Mesenchymal stem cell (in vitro differentiated cells and primary cell): ENCODE results near the gene TCEAL2.
"Not testable (repeated sequence)": the region's sequence is repeated elsewhere in the genome, so short reads cannot be mapped to it uniquely, and the experiment has no call there.

Experiments
- DNase-seq: peaks from one replicate; pipeline ENCODE4 v3.0.0-alpha.2; 2013
- H2AFZ ChIP-seq: one replicate; pipeline ENCODE4 v1.6.1; 2013; ENCODE audit warnings: low read depth, mild to moderate bottlenecking, control low read depth, inconsistent platforms, low read length, moderate library complexity
- H2AK5ac ChIP-seq: 2 replicates; pipeline ENCODE4 v1.6.1; 2013; ENCODE audit warnings: low read length, moderate library complexity, mild to moderate bottlenecking, inconsistent platforms; ENCODE audit not compliant: severe bottlenecking
- H2BK120ac ChIP-seq: one replicate; pipeline ENCODE4 v1.6.1; 2013; ENCODE audit warnings: low read depth, mild to moderate bottlenecking, inconsistent platforms, low read length, moderate library complexity
- H2BK12ac ChIP-seq, 2 experiments: one replicate each; pipeline ENCODE4 v1.6.1; 2013; ENCODE audit warnings: inconsistent platforms in 2 of 2, low read length in 2 of 2, mild to moderate bottlenecking in 2 of 2, moderate library complexity in 2 of 2, control low read depth in 1 of 2
- H2BK15ac ChIP-seq: one replicate; pipeline ENCODE4 v1.6.1; 2013; ENCODE audit warnings: mild to moderate bottlenecking, low read depth, inconsistent platforms; ENCODE audit not compliant: poor library complexity, severe bottlenecking
- H2BK5ac ChIP-seq: 2 replicates; pipeline ENCODE4 v1.6.1; 2013; ENCODE audit warnings: low read depth, mild to moderate bottlenecking, low read length, control low read depth, inconsistent platforms; ENCODE audit not compliant: poor library complexity, severe bottlenecking
- H3K14ac ChIP-seq, 2 experiments: one replicate each; pipeline ENCODE4 v1.6.1; 2013; ENCODE audit warnings: inconsistent platforms in 2 of 2, low read length in 2 of 2, control low read depth in 1 of 2, mild to moderate bottlenecking in 1 of 2, moderate library complexity in 1 of 2
- H3K18ac ChIP-seq, 2 experiments: one replicate each; pipeline ENCODE4 v1.6.1; 2013; ENCODE audit warnings: inconsistent platforms in 2 of 2, low read length in 2 of 2, control low read depth in 1 of 2, low read depth in 1 of 2, mild to moderate bottlenecking in 1 of 2
- H3K23ac ChIP-seq, 2 experiments: one replicate each; pipeline ENCODE4 v1.6.1; 2013; ENCODE audit warnings: inconsistent platforms in 2 of 2, low read length in 2 of 2, mild to moderate bottlenecking in 2 of 2, moderate library complexity in 2 of 2, control low read depth in 1 of 2
- H3K27ac ChIP-seq: 2 replicates; pipeline ENCODE4 v1.5.1; 2013; ENCODE audit warnings: mild to moderate bottlenecking, moderate library complexity, low read length, control low read depth, inconsistent platforms; ENCODE audit not compliant: poor library complexity, severe bottlenecking
- H3K27me3 ChIP-seq, 2 experiments: 2 replicates each; pipeline versions ENCODE4 v1.6.1 to v1.7.0; 2013; ENCODE audit warnings: low read length in 2 of 2, mild to moderate bottlenecking in 2 of 2, moderate library complexity in 2 of 2, control low read depth in 1 of 2, inconsistent platforms in 1 of 2; ENCODE audit not compliant: control insufficient read depth in 1 of 2, insufficient read depth in 1 of 2
- H3K36me3 ChIP-seq, 2 experiments: 2 replicates each; pipeline versions ENCODE4 v1.6.1 to v1.7.0; 2013; ENCODE audit warnings: low read length in 2 of 2, control low read depth in 1 of 2, inconsistent platforms in 1 of 2, low read depth in 1 of 2, mild to moderate bottlenecking in 1 of 2; ENCODE audit not compliant: insufficient read depth in 2 of 2, control insufficient read depth in 1 of 2
- H3K4ac ChIP-seq, 2 experiments: one replicate each; pipeline ENCODE4 v1.6.1; 2013; ENCODE audit warnings: inconsistent platforms in 2 of 2, low read length in 2 of 2, mild to moderate bottlenecking in 2 of 2, moderate library complexity in 2 of 2, control low read depth in 1 of 2, low read depth in 1 of 2
- H3K4me1 ChIP-seq: 2 replicates; pipeline ENCODE4 v1.6.1; 2013; ENCODE audit warnings: low read depth, low read length, control low read depth; ENCODE audit not compliant: control insufficient read depth, insufficient read depth
- H3K4me2 ChIP-seq: 2 replicates; pipeline ENCODE4 v1.6.1; 2013; ENCODE audit warnings: low read length, mild to moderate bottlenecking, inconsistent platforms; ENCODE audit not compliant: poor library complexity, severe bottlenecking
- H3K4me3 ChIP-seq, 2 experiments: 2 replicates each; pipeline versions ENCODE4 v1.5.1 to v1.7.0; 2013; ENCODE audit warnings: low read length in 2 of 2, mild to moderate bottlenecking in 2 of 2, control low read depth in 1 of 2, low read depth in 1 of 2; ENCODE audit not compliant: insufficient read depth in 1 of 2
- H3K79me1 ChIP-seq: replicated peaks from 2 replicates; pipeline ENCODE4 v1.6.1; 2013; ENCODE audit warnings: mild to moderate bottlenecking, control low read depth, low read length, inconsistent platforms; ENCODE audit not compliant: poor library complexity, severe bottlenecking
- H3K9ac ChIP-seq: 2 replicates; pipeline ENCODE4 v1.7.0; 2013; ENCODE audit warnings: mild to moderate bottlenecking, low read length, moderate library complexity
- H3K9me3 ChIP-seq: 2 replicates; pipeline ENCODE4 v1.7.0; 2013; ENCODE audit warnings: mild to moderate bottlenecking, low read length; ENCODE audit not compliant: control insufficient read depth
- H4K8ac ChIP-seq: one replicate; pipeline ENCODE4 v1.6.1; 2013; ENCODE audit warnings: inconsistent platforms, mild to moderate bottlenecking, low read length, moderate library complexity
- H4K91ac ChIP-seq: one replicate; pipeline ENCODE4 v1.6.1; 2013; ENCODE audit warnings: mild to moderate bottlenecking, low read length, inconsistent platforms
- WGBS: methylation state at CpG from one replicate; pipeline ENCODE4 v1.1.7; 2013; ENCODE audit warnings: mixed read lengths; 5-methylcytosine and 5-hydroxymethylcytosine counted together

Gene TCEAL2

DNA sequence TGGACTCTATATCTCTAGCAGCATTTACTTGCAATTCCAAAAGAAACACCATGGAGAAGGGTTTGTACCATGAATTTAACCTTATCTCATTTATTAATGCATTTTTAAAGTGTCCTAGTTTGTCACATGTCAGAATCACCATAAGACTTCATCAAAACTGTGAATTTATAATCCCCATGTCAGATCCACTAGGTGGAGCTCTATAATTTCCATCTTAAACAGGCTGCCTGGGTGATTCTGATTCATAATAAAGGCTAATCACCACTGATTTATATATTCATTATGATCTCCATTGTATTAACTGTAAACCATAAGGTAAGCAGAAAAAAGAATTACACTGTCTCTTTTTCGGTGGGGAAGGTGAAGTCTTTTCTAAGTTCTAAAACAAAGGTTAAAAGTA, 4.0 kb downstream of the TCEAL2 start:
- Histone ChIP-seq H2AFZ (no peak overlapping the region), H4K8ac (no peak overlapping the region), H2BK15ac (no peak overlapping the region), H3K4me3 (no peak overlapping the region), H3K79me1 (no peaks in the 10 kb centered on the region), H3K4ac (no peak overlapping the region), H3K36me3 (no peaks in the 10 kb centered on the region), H3K23ac (no peak overlapping the region), H2BK5ac (no peak overlapping the region), H3K4me1 (no peaks in the 10 kb centered on the region), H3K4me2 (no peak overlapping the region), H2AK5ac (no peak overlapping the region), H3K18ac (no peak overlapping the region), H3K14ac (no peak overlapping the region), H3K9me3 (no peaks in the 10 kb centered on the region), H3K27me3 (peaks cover 0 to 74% of the 10 kb centered on the region in 2 experiments), H2BK120ac (no peak overlapping the region), H3K9ac (no peak overlapping the region), H3K27ac (no peak overlapping the region), H4K91ac (no peak overlapping the region), H2BK12ac (no peak overlapping the region)
- no peak for DNase-seq
- no CpG with 5 or more reads among the region's 1 CpG for WGBS

DNA sequence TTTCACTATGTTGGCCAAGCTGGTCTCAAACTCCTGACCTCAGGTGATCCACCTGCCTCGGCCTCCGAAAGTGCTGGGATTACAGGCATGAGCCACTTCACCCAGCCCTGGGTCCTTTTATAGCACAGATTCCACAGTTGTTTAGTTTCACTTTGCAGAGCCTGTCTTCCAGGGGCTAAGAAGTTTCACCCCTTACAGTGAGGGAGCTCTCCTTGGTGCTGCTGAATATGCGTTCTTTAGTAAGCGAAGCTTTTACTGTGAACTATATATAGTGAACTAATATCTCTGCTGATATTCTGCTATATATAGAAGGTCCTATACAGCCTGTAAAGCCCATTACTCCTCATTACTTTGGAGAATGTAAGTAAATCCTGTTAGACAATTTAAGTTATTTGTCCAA, 12.6 kb downstream of the TCEAL2 start:
- Histone ChIP-seq H2BK12ac (no peak overlapping the region), H3K4ac (no peak overlapping the region), H3K23ac (no peak overlapping the region), H2AFZ (no peak overlapping the region), H3K9me3 (no peaks in the 10 kb centered on the region), H3K4me2 (no peak overlapping the region), H3K4me3 (no peak overlapping the region), H3K36me3 (no peaks in the 10 kb centered on the region), H2AK5ac (no peak overlapping the region), H3K18ac (no peak overlapping the region), H2BK120ac (no peak overlapping the region), H3K9ac (no peak overlapping the region), H4K8ac (no peak overlapping the region), H3K14ac (no peak overlapping the region), H3K27ac (no peak overlapping the region), H3K4me1 (no peaks in the 10 kb centered on the region), H3K27me3 (peaks cover 0 to 43% of the 10 kb centered on the region in 2 experiments), H2BK5ac (no peak overlapping the region), H3K79me1 (no peaks in the 10 kb centered on the region), H4K91ac (no peak overlapping the region), H2BK15ac (no peak overlapping the region)
- DNase-seq: no peak
- 88% methylated on average over 2 of the region's 4 CpGs for WGBS

DNA sequence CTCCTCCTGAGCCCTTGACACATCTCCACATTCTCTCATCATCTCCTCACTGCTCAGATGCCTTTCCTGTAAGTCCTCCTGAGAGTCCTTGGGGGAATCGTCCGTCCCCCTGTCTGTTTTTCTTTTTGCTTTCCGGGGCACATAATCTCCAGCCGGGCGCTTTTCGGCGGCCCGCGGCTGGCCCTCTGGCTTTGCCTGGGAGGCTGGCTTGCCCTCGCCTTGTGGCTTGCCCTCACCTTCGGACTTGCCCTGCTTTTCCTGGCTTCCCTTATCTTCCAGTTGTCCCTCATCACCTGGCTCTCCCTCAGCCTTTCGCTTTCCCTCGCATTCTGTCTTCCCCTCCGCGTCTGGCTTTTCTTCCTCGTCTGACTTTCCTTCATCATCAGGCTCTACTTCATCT, 15.4 kb downstream of the TCEAL2 start:
- H3K4me3 ChIP-seq, H3K4me1 ChIP-seq, H3K36me3 ChIP-seq, H2BK12ac ChIP-seq, H3K79me1 ChIP-seq, H2AFZ ChIP-seq, DNase-seq, H2AK5ac ChIP-seq, H2BK15ac ChIP-seq, H4K8ac ChIP-seq, H3K9ac ChIP-seq, H2BK120ac ChIP-seq, H4K91ac ChIP-seq, H3K27ac ChIP-seq, H3K4ac ChIP-seq, H3K14ac ChIP-seq, H3K4me2 ChIP-seq, H3K18ac ChIP-seq, H2BK5ac ChIP-seq, H3K23ac ChIP-seq, H3K9me3 ChIP-seq: not testable (repeated sequence)
- 77% methylated on average over 7 of the region's 16 CpGs for WGBS
- peaks cover 0 to 26% of the 10 kb centered on the region in 2 experiments for H3K27me3 ChIP-seq

DNA sequence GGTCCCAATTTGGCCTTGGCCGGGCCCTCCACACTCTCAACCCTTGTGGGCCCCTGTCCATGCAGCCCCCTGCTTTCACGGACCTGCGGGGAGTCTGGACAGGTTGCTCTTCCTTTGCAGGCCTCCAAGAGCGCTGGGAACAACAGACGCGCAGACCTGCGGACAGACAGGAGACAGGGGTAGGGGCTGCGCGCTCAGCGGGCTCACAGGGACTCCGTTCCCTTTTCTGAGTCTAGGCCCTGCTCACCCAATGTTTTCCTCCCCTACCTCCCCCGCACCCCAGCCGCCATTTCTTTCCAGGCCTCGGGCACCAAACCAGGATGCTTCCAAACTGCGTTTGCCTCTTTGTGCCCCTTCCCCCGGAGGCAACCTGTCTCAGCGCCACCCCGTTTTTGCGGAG, 16.2 kb downstream of the TCEAL2 start:
- not testable (repeated sequence) for H3K36me3 ChIP-seq, H4K91ac ChIP-seq, H4K8ac ChIP-seq, H2BK5ac ChIP-seq, H3K9ac ChIP-seq, H2BK12ac ChIP-seq, H3K14ac ChIP-seq, H3K9me3 ChIP-seq, H3K4me2 ChIP-seq, H3K4me3 ChIP-seq, H3K79me1 ChIP-seq, H3K4ac ChIP-seq, H3K18ac ChIP-seq, H2AFZ ChIP-seq, H3K4me1 ChIP-seq, H3K27ac ChIP-seq, H3K23ac ChIP-seq, DNase-seq, H2BK15ac ChIP-seq, H2BK120ac ChIP-seq, H2AK5ac ChIP-seq
- peaks cover 0 to 26% of the 10 kb centered on the region in 2 experiments for H3K27me3 ChIP-seq
- whole genome bisulfite sequencing: 87% methylated on average over 7 of the region's 19 CpGs
